GM20000 (cell line): ENCODE measurements around the gene MFGE8.

Source experiments
- DNase-seq: peaks from one replicate; pipeline ENCODE4 v3.0.0; 2012; ENCODE audit warnings: low spot score
- TF ChIP-seq, protein P1 (sequence below): IDR thresholded peaks from 2 replicates; pipeline ENCODE4 v1.5.1; 2012; ENCODE audit warnings: mild to moderate bottlenecking, control low read depth; ENCODE audit errors: extremely low read depth, missing control alignments

The MFGE8 gene

DNA sequence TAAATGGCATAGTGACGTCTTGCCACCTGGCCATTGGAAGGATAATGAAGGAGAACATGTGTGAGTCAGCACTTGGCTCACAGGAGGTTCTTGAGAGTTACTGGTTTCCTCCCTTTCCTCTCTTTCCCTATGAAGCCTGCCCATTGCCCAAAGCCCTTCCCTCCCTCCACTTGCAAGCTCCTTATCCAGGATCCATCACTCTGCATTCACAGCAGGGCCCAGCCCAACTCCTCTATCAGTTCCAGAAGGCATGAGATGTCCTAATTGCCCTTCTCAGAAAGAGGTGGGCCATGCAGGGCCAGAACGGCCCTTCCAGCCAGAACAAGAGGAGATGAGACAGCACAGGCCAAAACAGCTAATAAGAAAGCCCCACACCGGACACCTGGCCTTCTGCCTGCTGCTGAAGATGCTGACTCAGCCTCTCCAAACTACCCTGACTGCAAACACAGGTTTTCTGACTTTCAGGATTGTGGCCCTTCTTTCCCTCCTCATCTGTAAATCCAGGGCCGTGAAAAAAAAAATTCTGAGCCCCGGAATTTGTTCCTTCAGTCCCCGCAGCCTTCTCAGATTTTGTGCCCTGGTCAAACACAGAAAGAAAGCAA lies 47.6 kb downstream of the MFGE8 start:
- no peak for DNase-seq
- TF ChIP-seq, protein P1, sequence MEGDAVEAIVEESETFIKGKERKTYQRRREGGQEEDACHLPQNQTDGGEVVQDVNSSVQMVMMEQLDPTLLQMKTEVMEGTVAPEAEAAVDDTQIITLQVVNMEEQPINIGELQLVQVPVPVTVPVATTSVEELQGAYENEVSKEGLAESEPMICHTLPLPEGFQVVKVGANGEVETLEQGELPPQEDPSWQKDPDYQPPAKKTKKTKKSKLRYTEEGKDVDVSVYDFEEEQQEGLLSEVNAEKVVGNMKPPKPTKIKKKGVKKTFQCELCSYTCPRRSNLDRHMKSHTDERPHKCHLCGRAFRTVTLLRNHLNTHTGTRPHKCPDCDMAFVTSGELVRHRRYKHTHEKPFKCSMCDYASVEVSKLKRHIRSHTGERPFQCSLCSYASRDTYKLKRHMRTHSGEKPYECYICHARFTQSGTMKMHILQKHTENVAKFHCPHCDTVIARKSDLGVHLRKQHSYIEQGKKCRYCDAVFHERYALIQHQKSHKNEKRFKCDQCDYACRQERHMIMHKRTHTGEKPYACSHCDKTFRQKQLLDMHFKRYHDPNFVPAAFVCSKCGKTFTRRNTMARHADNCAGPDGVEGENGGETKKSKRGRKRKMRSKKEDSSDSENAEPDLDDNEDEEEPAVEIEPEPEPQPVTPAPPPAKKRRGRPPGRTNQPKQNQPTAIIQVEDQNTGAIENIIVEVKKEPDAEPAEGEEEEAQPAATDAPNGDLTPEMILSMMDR = no peak

DNA sequence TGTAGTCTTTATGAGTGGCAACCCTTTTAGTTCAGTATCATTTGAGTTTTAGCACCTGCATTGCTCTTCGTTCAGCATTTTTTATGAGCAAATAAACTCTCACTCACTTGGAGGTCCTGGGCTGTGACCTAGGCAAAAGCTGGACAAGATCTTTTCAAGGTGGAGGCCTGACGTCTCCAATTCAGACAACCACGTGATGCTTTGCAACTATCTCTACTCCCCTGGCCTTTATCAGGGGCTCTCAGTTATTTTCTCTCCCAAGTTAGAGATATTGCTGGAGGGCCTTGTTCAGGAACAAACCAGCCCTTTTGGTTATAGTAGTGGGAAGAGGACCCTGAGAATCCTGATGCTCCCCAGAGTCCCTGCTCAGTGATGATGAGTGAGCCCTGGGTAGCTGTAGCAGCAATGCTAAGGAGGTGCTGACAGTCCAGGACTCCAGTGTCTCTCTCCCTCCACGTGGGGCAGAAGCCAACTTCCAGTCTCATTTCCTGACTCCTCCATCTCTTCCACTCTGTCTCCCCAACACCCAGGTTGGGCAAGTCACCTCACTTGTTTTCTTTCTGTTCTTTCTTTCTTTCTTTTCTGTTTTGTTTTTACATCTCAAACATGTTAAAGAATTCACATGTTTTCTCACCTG lies 48.2 kb downstream of the MFGE8 start:
- DNase-seq = no peak
- TF ChIP-seq, protein P1 = no peak

DNA sequence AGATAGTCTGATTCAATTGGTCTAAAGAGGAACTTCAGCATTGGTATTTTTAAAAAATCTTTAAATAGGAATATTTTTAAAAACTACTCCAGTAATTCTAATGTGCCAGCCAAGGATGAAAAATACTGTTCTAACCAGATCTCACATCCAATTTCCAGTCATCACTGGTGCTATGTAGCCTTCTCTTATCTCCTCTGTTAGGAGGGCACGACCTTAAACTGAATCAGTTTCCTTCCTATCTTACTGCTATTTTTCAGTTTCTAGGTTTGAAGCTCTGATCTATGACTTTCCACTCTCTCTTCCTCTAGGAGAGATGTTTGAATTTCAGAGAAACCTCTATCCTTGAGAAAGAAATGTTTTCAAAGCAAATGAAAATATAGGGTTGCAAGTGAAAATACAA lies 49.8 kb downstream of the MFGE8 start:
- TF ChIP-seq, protein P1 = no peak
- DNase-seq = no peak

DNA sequence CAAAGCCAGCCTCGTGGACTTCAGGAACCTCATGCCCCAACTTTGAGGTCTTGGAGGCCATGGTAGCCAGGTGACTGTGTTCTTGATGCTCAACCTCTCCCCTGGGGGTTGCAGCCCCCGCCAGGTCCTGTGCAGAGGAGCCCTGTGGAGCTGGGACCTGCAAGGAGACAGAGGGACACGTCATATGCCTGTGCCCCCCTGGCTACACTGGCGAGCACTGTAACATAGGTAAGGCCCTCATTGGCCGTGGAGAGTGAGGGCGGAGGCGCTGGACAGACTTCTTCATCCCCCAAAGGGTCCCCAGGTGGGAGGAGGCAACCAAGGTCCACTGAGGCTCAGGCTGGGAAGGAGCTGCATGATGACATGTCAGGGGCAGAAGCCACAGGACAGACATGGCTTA lies 53.0 kb downstream of the MFGE8 start:
- TF ChIP-seq, protein P1 = no peak
- no peak for DNase-seq

DNA sequence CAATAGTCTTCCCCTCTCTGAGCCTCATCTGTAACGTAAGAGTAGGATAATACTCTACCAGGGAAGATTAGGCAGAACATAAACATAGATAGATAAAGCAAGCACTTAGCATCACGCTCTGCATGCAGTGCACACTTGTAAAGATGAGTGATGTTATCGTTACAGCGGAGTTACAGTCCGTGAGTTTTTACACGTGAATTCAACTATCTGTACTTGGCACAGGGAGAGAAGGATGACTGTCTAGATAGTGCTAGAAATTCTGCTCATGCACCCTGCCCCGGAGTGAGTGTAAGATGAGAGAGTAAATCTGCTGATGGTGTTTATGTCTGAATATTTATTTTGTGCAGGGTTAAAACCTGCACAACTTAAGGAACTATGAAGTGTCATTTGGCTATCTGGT lies 53.6 kb downstream of the MFGE8 start:
- no peak for DNase-seq
- TF ChIP-seq, protein P1 = no peak

DNA sequence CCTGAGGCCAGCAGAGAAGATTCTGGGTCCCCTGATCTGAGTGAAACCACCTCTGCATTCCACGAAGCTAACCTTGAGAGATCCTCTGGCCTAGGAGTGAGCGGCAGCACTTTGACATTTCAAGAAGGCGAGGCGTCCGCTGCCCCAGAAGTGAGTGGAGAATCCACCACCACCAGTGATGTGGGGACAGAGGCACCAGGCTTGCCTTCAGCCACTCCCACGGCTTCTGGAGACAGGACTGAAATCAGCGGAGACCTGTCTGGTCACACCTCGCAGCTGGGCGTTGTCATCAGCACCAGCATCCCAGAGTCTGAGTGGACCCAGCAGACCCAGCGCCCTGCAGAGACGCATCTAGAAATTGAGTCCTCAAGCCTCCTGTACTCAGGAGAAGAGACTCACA lies 54.2 kb downstream of the MFGE8 start:
- no peak for DNase-seq
- TF ChIP-seq, protein P1 = no peak

DNA sequence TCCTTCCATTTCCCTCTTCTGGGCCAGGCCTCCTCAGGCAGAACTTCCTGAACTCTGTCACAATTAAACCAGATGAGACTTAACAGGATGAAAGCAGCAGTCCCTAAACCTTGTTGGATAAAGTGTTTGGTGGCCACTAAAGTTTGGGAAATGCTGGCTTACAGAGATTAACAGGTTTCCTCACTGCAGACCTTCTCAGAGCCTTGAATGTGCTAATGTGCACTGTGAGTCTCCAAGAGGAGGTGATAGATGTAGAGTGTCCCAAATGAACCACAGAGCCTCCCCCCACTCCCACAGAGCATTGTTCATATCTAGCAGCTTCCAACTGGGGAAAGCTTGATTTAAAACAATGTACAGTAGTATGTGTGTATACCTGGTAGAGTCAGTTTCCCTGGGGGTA lies 60.7 kb downstream of the MFGE8 start:
- TF ChIP-seq, protein P1 = no peak
- no peak for DNase-seq
